ENCODE results near the gene TMEM154.

DNA sequence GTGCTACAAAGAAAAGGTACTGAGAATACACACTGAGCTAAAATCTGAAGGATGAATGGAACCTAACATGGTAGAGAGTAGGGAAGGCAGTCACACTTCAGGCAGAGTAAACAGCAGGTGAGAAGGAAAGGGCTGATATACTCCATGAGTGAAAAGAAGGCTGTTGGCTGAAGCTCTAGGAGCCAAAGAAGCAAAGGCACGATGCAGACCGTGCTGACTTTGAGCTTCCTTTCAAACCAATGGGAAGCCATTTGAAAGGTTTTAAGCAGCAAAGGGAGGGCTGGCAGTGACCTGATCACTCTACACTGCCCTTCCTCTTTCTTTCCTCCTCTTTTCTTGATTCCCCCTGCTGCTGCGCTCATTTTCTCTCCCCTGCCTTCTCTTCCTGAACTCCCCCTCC, 66.4 kb downstream of the TMEM154 start:
- TF ChIP-seq, protein P1, sequence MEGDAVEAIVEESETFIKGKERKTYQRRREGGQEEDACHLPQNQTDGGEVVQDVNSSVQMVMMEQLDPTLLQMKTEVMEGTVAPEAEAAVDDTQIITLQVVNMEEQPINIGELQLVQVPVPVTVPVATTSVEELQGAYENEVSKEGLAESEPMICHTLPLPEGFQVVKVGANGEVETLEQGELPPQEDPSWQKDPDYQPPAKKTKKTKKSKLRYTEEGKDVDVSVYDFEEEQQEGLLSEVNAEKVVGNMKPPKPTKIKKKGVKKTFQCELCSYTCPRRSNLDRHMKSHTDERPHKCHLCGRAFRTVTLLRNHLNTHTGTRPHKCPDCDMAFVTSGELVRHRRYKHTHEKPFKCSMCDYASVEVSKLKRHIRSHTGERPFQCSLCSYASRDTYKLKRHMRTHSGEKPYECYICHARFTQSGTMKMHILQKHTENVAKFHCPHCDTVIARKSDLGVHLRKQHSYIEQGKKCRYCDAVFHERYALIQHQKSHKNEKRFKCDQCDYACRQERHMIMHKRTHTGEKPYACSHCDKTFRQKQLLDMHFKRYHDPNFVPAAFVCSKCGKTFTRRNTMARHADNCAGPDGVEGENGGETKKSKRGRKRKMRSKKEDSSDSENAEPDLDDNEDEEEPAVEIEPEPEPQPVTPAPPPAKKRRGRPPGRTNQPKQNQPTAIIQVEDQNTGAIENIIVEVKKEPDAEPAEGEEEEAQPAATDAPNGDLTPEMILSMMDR (IDR thresholded peaks at IDR 0.05) = no peak
- no peak for TF ChIP-seq POLR2A (IDR thresholded peaks at IDR 0.05)

Data from esophagus squamous epithelium (tissue), 4 donors.